Effector memory CD4-positive, alpha-beta T cell (primary cell): ENCODE data around the gene C11orf42.

ENCODE experiments used
- DNase-seq, 3 donors: peaks; one replicate each; pipeline ENCODE4 v3.0.0-alpha.2; 2020
- H3K27ac ChIP-seq: 2 replicates; pipeline ENCODE4 v1.7.0; 2013; ENCODE audit warnings: mild to moderate bottlenecking, low read length, moderate library complexity; ENCODE audit not compliant: insufficient read depth, poor library complexity, severe bottlenecking
- H3K27me3 ChIP-seq: replicated peaks from 2 replicates; pipeline ENCODE4 v1.7.0; 2013; ENCODE audit warnings: mild to moderate bottlenecking, low read length; ENCODE audit not compliant: insufficient read depth, control insufficient read depth, poor library complexity, severe bottlenecking
- H3K36me3 ChIP-seq: 2 replicates; pipeline ENCODE4 v1.7.0; 2013; ENCODE audit warnings: mild to moderate bottlenecking, low read length, moderate library complexity; ENCODE audit not compliant: control insufficient read depth, insufficient read depth
- H3K4me1 ChIP-seq: 2 replicates; pipeline ENCODE4 v1.7.0; 2013; ENCODE audit warnings: low read length, mild to moderate bottlenecking; ENCODE audit not compliant: control insufficient read depth, insufficient read depth, poor library complexity, severe bottlenecking
- H3K4me3 ChIP-seq: 2 replicates; pipeline ENCODE4 v1.7.0; 2013; ENCODE audit warnings: low read length, low read depth, mild to moderate bottlenecking; ENCODE audit not compliant: insufficient read depth, poor library complexity, severe bottlenecking
- H3K9me3 ChIP-seq: 2 replicates; pipeline ENCODE4 v1.7.0; 2013; ENCODE audit warnings: mild to moderate bottlenecking, low read length, moderate library complexity; ENCODE audit not compliant: control insufficient read depth

Gene C11orf42

GRCh38 chr11:6217722-6218121, 12.4 kb downstream of the C11orf42 start:
- Histone ChIP-seq H3K27ac (no peak overlapping the region), H3K36me3 (peaks cover 72% of the 10 kb centered on the region), H3K27me3 (no peaks in the 10 kb centered on the region), H3K4me3 (no peak overlapping the region), H3K4me1 (no peaks in the 10 kb centered on the region), H3K9me3 (no peaks in the 10 kb centered on the region)
- no peak for DNase-seq

DNA sequence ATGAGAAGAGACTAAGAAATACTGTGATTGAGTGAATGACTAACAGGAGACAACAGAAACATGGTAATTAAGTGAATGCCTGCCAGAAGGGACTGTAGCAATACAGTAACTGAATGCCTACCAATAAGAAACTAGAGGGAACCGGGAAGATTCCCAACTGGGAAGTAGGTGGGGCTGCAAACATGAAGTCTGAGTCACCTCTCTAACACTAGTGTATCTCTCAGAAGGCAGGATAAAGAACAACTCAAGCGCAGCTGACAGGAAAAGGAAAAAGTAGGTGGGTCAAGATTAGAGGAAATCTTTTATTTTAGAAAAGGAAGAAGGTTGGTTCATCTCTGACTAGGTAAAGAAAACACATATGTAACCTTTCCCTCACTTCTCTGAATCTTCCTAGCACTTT, 14.0 kb downstream of the C11orf42 start:
- Histone ChIP-seq H3K4me3 (no peak overlapping the region), H3K4me1 (no peaks in the 10 kb centered on the region), H3K27me3 (no peaks in the 10 kb centered on the region), H3K9me3 (no peaks in the 10 kb centered on the region), H3K27ac (no peak overlapping the region), H3K36me3 (peaks cover 81% of the 10 kb centered on the region)
- DNase-seq: no peak

- H3K27me3 ChIP-seq: no peaks in the 10 kb centered on the region
Observed at GRCh38 chr11:6223854-6224253, 18.5 kb downstream of the C11orf42 start.

GRCh38 chr11:6224421-6224820, 19.1 kb downstream of the C11orf42 start:
- Histone ChIP-seq H3K4me1 (no peaks in the 10 kb centered on the region), H3K9me3 (no peaks in the 10 kb centered on the region), H3K36me3 (peaks cover 44% of the 10 kb centered on the region), H3K4me3 (no peak overlapping the region), H3K27ac (no peak overlapping the region), H3K27me3 (no peaks in the 10 kb centered on the region)
- no peak for DNase-seq

More at GRCh38 chr11:6223854-6224253, 18.5 kb downstream of the C11orf42 start:
- H3K9me3 ChIP-seq: no peaks in the 10 kb centered on the region
- no peak for DNase-seq
- no peaks in the 10 kb centered on the region for H3K4me1 ChIP-seq
- peaks cover 49% of the 10 kb centered on the region for H3K36me3 ChIP-seq
- no peak overlapping the region for H3K27ac ChIP-seq
- no peak overlapping the region for H3K4me3 ChIP-seq

DNA sequence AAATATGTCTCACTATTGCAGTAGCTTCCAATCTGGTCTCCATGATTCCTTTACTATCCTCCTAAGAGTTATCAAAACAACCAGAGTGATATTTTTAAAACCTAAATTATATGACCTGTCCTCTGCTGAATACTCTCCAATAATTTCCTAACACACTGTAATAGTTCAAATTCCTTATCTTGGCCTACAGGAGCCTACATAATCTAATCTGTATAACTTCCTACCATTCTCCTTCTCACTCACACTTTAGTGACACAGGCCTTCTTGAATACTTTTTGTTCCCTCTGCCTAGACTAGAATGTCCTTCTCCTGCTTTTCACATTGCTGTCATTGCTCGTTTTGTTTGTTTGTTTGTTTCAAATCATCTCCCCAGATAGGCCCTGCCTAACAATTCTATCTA, 19.7 kb downstream of the C11orf42 start:
- H3K4me1 ChIP-seq: peaks cover 3% of the 10 kb centered on the region
- no peak for DNase-seq
- H3K36me3 ChIP-seq: peaks cover 38% of the 10 kb centered on the region
- no peak overlapping the region for H3K27ac ChIP-seq
- no peaks in the 10 kb centered on the region for H3K9me3 ChIP-seq
- no peak overlapping the region for H3K4me3 ChIP-seq
- H3K27me3 ChIP-seq: no peaks in the 10 kb centered on the region

- H3K27me3 ChIP-seq: no peaks in the 10 kb centered on the region
- peaks cover 5% of the 10 kb centered on the region for H3K4me1 ChIP-seq
- DNase-seq: no peak
- H3K4me3 ChIP-seq: no peak overlapping the region
- no peaks in the 10 kb centered on the region for H3K9me3 ChIP-seq
- no peak overlapping the region for H3K27ac ChIP-seq
- H3K36me3 ChIP-seq: peaks cover 33% of the 10 kb centered on the region
Observed at GRCh38 chr11:6225896-6226295, 20.5 kb downstream of the C11orf42 start.

- Histone ChIP-seq H3K36me3 (peaks cover 11% of the 10 kb centered on the region), H3K9me3 (no peaks in the 10 kb centered on the region), H3K4me1 (peaks cover 5% of the 10 kb centered on the region), H3K27me3 (no peaks in the 10 kb centered on the region), H3K27ac (no peak overlapping the region), H3K4me3 (no peak overlapping the region)
- DNase-seq: no peak
Observed at GRCh38 chr11:6228520-6228919, 23.2 kb downstream of the C11orf42 start.

DNA sequence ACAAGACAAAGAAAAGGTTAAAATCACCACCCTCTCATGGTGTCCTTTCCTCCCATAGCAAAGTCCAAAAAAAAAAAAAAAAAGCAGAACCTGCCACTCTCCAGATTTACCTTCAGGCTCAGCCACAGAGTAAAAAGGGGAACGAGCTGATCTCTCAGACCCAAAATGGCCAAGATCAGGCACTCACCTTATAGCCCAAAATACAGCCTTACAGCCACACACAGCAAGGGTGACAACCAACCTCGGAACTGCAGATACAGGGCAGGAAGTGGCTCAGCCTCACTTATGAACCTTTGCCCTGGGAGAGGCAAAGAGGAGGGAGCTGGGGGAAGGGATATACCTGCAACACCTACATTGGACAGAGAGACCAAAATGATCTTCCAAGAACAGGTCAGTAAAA, 24.6 kb downstream of the C11orf42 start:
- no peak overlapping the region for H3K27ac ChIP-seq
- no peaks in the 10 kb centered on the region for H3K27me3 ChIP-seq
- no peak overlapping the region for H3K4me3 ChIP-seq
- no peaks in the 10 kb centered on the region for H3K36me3 ChIP-seq
- DNase-seq: no peak
- no peaks in the 10 kb centered on the region for H3K9me3 ChIP-seq
- peaks cover 12% of the 10 kb centered on the region for H3K4me1 ChIP-seq

GRCh38 chr11:6232899-6233298, 27.5 kb downstream of the C11orf42 start:
- Histone ChIP-seq H3K4me3 (no peak overlapping the region), H3K36me3 (no peaks in the 10 kb centered on the region), H3K4me1 (peaks cover 12% of the 10 kb centered on the region), H3K9me3 (no peaks in the 10 kb centered on the region), H3K27ac (no peak overlapping the region), H3K27me3 (no peaks in the 10 kb centered on the region)
- DNase-seq: no peak

DNA sequence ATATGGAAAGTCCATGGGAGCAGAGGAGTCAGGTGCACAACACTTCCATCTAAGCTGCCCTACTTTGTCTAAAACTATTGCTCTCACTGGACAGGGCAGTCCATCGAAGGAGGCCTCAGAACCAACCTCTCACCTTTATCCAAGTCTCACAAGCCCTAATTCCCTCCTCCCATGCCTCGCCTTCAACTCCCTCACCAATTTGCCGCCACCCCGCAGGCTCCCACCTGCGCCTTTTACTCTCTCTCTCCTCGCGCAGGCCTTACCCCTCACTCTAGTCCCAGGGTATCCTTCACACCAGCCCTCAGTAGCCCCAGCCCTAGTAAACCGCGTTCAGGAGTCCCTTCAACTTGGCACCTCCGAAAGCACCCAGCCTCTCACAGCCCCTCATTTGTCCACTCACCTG, 28.6 kb downstream of the C11orf42 start:
- H3K4me3 ChIP-seq: peak overlapping the region; percentile 70
- peak overlapping the region; percentile 77 for H3K27ac ChIP-seq
- no peaks in the 10 kb centered on the region for H3K27me3 ChIP-seq
- no peaks in the 10 kb centered on the region for H3K36me3 ChIP-seq
- DNase-seq: no peak
- H3K9me3 ChIP-seq: no peaks in the 10 kb centered on the region
- peaks cover 12% of the 10 kb centered on the region for H3K4me1 ChIP-seq
